Hematopoietic multipotent progenitor cell treated with erythropoietin and hydrocortisone succinate and interleukin-3 and kit ligand, for 15 days (in vitro differentiated cells): ENCODE results near the gene PMVK.
A peak's percentile ranks its signal among the peaks of the same experiment; 100 is the strongest.

Source experiments
- DNase-seq: peaks from one replicate; pipeline ENCODE4 v3.0.0-alpha.2; 2015; ENCODE audit warnings: low spot score

PMVK gene

GRCh38 chr1:154878371-154879037 is 58.0 kb downstream of the PMVK start:
- DNase-seq, result peak; percentile 52

- DNase-seq, result no peak
Measured at GRCh38 chr1:154877370-154877974, 59.0 kb downstream of the PMVK start.

GRCh38 chr1:154876842-154877369 is 59.6 kb downstream of the PMVK start:
- DNase-seq, result no peak
